AG09319 (cell line): ENCODE results near the gene BCAT1.
A peak's percentile ranks its signal among the peaks of the same experiment; 100 is the strongest.

Source experiments
- DNase-seq: peaks from one replicate; pipeline ENCODE4 v3.0.0-alpha.2; 2010; ENCODE audit warnings: low read depth; ENCODE audit errors: extremely low read depth
- CTCF ChIP-seq: IDR thresholded peaks from 2 replicates; pipeline ENCODE4 v1.5.1; 2011; ENCODE audit warnings: low read depth, mild to moderate bottlenecking, inconsistent platforms, low read length, moderate library complexity

BCAT1 gene

GRCh38 chr12:24991209-24992049, 42.5 kb upstream of the BCAT1 start:
- DNase-seq = peak; percentile 27
- TF ChIP-seq CTCF = peak; percentile 38

GRCh38 chr12:24989216-24989615, 40.3 kb upstream of the BCAT1 start:
- no peak for TF ChIP-seq CTCF
- DNase-seq = no peak

- no peak for TF ChIP-seq CTCF
- no peak for DNase-seq
Observed at GRCh38 chr12:24982250-24982649, 33.3 kb upstream of the BCAT1 start.

GRCh38 chr12:24979976-24980730, 31.3 kb upstream of the BCAT1 start:
- TF ChIP-seq CTCF = no peak
- DNase-seq = no peak

GRCh38 chr12:24979329-24979728, 30.4 kb upstream of the BCAT1 start:
- no peak for TF ChIP-seq CTCF
- no peak for DNase-seq

GRCh38 chr12:24977711-24978110, 28.8 kb upstream of the BCAT1 start:
- TF ChIP-seq CTCF = no peak
- DNase-seq = no peak

GRCh38 chr12:24977060-24977459, 28.2 kb upstream of the BCAT1 start:
- DNase-seq = no peak
- no peak for TF ChIP-seq CTCF
